Measurements from ENCODE around the gene IGFL2. TPM values are rescaled to one million over a fixed set of nuclear protein-coding genes. Genes with fewer than 3 reads are reported as not detected.
A peak's percentile ranks its signal among the peaks of the same experiment; 100 is the strongest.

IGFL2 gene
- total RNA-seq, 6 experiments from 2014 or later = not detected

DNA sequence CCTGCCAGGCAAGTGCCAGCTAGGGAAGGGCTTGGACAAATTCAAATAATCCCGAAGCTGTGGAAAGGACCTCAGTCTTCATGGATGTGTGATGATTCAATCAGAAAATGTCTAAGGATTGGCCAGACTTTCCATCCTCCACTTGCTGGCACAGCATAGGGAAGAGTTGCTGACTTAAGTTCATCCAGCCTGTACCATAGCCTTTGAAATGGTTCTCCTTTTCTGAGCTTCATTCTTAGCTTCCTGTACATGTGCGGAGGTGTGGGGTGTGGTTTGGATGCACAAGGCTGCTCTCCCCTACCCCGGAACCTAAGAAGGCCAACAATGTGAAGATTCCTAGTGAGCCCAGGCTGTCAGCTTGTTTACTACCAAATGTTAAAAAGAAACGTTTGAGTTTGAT, 22.6 kb upstream of the IGFL2 start:
- intact Hi-C loops (cut with DNase I) = no loop called here
- DNase-seq (no peak), ATAC-seq (no peak)
- WGBS (ENCODE audit: insufficient coverage, low coverage, low lambda C conversion rate, missing lambda C conversion rate) = 39% methylated on average over 4 of the region's 4 CpGs
- H3K36me3 ChIP-seq = no peaks in the 10 kb centered on the region
- no peaks in the 10 kb centered on the region for H3K4me1 ChIP-seq
- peaks cover 0 to 1% of the 10 kb centered on the region in 2 donors for H3K27me3 ChIP-seq
- H3K9me3 ChIP-seq = no peaks in the 10 kb centered on the region
- TF ChIP-seq, protein P1, sequence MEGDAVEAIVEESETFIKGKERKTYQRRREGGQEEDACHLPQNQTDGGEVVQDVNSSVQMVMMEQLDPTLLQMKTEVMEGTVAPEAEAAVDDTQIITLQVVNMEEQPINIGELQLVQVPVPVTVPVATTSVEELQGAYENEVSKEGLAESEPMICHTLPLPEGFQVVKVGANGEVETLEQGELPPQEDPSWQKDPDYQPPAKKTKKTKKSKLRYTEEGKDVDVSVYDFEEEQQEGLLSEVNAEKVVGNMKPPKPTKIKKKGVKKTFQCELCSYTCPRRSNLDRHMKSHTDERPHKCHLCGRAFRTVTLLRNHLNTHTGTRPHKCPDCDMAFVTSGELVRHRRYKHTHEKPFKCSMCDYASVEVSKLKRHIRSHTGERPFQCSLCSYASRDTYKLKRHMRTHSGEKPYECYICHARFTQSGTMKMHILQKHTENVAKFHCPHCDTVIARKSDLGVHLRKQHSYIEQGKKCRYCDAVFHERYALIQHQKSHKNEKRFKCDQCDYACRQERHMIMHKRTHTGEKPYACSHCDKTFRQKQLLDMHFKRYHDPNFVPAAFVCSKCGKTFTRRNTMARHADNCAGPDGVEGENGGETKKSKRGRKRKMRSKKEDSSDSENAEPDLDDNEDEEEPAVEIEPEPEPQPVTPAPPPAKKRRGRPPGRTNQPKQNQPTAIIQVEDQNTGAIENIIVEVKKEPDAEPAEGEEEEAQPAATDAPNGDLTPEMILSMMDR (IDR thresholded peaks at IDR 0.05) = no peak
- no peak for TF ChIP-seq POLR2A (IDR thresholded peaks at IDR 0.05)
- H3K4me3 ChIP-seq = no peak overlapping the region
- no peak overlapping the region for H3K27ac ChIP-seq

DNA sequence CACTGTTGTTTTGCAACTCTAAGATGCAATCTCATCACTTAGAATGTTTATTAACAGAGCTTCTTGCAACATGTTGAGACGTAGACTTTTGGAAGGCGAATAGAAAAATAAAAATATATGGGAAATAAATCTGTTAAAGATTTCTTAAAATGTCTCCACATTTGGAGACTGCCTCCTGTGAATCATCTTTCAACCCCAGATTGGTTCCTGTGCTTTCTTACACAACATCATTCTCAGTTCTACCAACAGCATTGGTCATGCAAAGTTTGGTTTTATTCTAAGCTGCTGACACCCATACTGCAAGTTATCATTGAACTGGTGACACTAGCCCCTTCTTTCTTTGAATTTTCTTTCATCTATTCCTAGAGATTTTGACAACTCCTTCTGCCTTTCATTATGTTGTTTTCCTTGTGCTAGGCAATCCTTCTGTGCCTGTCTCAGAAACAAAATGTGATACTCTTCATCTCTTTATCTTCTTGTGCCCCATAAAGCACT, 21.9 kb upstream of the IGFL2 start:
- no peaks in the 10 kb centered on the region for H3K4me1 ChIP-seq
- no peaks in the 10 kb centered on the region for H3K27me3 ChIP-seq
- H3K9me3 ChIP-seq = no peaks in the 10 kb centered on the region
- 57% methylated on average over 2 of the region's 2 CpGs for WGBS (ENCODE audit: insufficient coverage, low coverage, low lambda C conversion rate, missing lambda C conversion rate)
- TF ChIP-seq POLR2A (IDR thresholded peaks at IDR 0.05) = no peak
- TF ChIP-seq, protein P1 (IDR thresholded peaks at IDR 0.05) = no peak
- H3K27ac ChIP-seq = no peak overlapping the region
- DNase-seq (no peak), ATAC-seq (no peak)
- no peak overlapping the region for H3K4me3 ChIP-seq
- H3K36me3 ChIP-seq = no peaks in the 10 kb centered on the region
- intact Hi-C loops (cut with DNase I) = no loop called here

DNA sequence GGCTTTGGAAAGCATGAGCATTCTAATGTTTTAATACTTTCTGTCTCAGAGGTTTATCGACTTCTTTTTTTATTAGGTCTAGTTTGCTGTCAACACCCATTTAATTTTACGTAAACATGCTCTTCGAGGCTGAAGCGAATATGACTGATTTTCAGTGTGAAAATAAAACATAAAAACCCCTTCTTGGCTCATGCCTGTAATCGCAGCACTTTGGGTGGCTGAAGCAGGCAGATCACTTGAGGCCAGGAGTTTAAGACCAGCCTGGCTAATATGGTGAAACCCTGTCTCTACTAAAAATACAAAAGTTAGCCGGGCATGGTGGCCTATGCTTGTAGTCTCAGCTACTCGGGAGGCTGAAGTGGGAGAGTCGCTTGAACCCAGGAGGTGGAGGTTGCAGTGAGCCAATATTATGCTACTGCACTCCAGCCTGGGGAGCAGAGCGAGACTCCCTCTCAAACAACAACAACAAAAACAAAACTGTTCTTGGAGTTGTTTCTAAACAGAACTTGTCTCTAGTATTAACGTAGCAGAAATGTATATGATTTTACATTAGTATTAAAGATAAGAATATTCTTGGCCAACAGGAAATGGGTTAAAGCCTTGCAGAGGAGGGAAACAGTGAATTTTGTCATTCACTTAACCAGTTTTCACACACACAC, 16.4 kb upstream of the IGFL2 start:
- H3K36me3 ChIP-seq = no peaks in the 10 kb centered on the region
- no peak for ATAC-seq
- H3K9me3 ChIP-seq = no peaks in the 10 kb centered on the region
- H3K27ac ChIP-seq = no peak overlapping the region
- 79% methylated on average over 10 of the region's 10 CpGs for WGBS (ENCODE audit: insufficient coverage, low coverage, low lambda C conversion rate, missing lambda C conversion rate)
- DNase-seq = no peak
- no peaks in the 10 kb centered on the region for H3K27me3 ChIP-seq
- no peaks in the 10 kb centered on the region for H3K4me1 ChIP-seq
- H3K4me3 ChIP-seq = no peak overlapping the region
- intact Hi-C loops (cut with DNase I) = no loop called here
- TF ChIP-seq, protein P1 (IDR thresholded peaks at IDR 0.05) = no peak
- no peak for TF ChIP-seq POLR2A (IDR thresholded peaks at IDR 0.05)

DNA sequence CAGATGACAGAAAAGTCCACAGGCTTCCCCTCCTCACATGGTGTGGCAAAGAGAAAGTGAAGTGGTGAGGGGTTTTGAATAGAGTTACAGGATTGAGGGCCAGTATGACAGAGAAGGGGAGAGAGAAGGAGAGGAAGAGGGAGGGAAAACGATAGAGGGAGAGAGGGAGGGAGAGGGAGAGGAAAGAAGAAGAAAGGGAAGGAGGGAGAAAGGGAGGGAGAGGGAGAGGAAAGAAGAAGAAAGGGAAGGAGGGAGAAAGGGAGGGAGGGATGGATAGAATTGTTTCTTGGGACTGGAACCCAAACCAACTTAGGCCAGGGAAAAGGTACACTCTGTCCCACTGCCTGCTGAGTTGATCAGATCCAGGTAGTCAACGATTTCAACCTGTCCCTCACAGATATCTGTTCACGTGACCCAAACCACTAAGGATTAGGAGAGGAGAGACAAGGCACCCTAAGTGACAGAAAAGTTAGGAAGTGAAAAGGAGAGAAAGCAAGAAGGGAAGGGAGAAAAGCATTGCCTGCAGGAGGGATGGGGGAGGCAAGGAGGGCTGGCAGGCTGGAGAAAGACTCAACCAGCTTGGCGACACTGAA, 15.4 kb upstream of the IGFL2 start:
- no peaks in the 10 kb centered on the region for H3K4me1 ChIP-seq
- H3K9me3 ChIP-seq = no peaks in the 10 kb centered on the region
- H3K4me3 ChIP-seq = no peak overlapping the region
- TF ChIP-seq POLR2A (IDR thresholded peaks at IDR 0.05) = no peak
- TF ChIP-seq, protein P1 (IDR thresholded peaks at IDR 0.05) = no peak
- ATAC-seq = peak in 1 of 4 donors; percentile 24
- intact Hi-C loops (cut with DNase I) = no loop called here
- no peaks in the 10 kb centered on the region for H3K27me3 ChIP-seq
- H3K36me3 ChIP-seq = no peaks in the 10 kb centered on the region
- DNase-seq = no peak
- peak overlapping the region in 2 of 3 donors; percentile 47 to 63 for H3K27ac ChIP-seq
- WGBS (ENCODE audit: insufficient coverage, low coverage, low lambda C conversion rate, missing lambda C conversion rate) = 66% methylated on average over 4 of the region's 4 CpGs
